Gastroesophageal sphincter (tissue), 3 donors: ENCODE measurements around the gene ABCC1.

ENCODE experiments used
- CTCF ChIP-seq, 4 experiments: fragments of 200-600 bp in 2 of 4; fragments of 450-650 bp in 2 of 4; sonication (generic) in 1 of 4; IDR thresholded peaks; one replicate each; pipeline ENCODE4 v1.5.1; 2017 to 2019; ENCODE audit warnings: antibody characterized with exemption in 4 of 4, mild to moderate bottlenecking in 2 of 4, moderate library complexity in 2 of 4
- POLR2A ChIP-seq, 2 donors: fragments of 450-650 bp; IDR thresholded peaks; one replicate each; pipeline ENCODE4 v1.6.1; 2017; ENCODE audit warnings: antibody characterized with exemption in 2 of 2, mild to moderate bottlenecking in 2 of 2, moderate library complexity in 1 of 2
- POLR2AphosphoS5 ChIP-seq: sonication (generic); formaldehyde crosslinking; IDR thresholded peaks from one replicate; pipeline ENCODE4 v1.6.1; 2017; ENCODE audit warnings: antibody characterized with exemption

- no peak for TF ChIP-seq CTCF (IDR thresholded peaks at IDR 0.05)
- TF ChIP-seq POLR2A (IDR thresholded peaks at IDR 0.05), result no peak
- TF ChIP-seq POLR2AphosphoS5, result peak; percentile 90
These were observed 117.7 kb downstream of the ABCC1 start for GRCh38 chr16:16067127-16067526.
